H1 (cell line): ENCODE data around the gene PDE1A. TPM values are rescaled to one million over a fixed set of nuclear protein-coding genes. Genes with fewer than 3 reads are reported as not detected.

ENCODE experiments used
- CTCF ChIA-PET: fragments of 300-600 bp; sonication (Branson Sonifier 250); formaldehyde crosslinking; loops from one replicate; lab custom pipeline; 2021; ENCODE audit not compliant: partially characterized antibody; lab: Charles Lee
- POLR2A ChIA-PET: fragments of 300-600 bp; sonication (Branson Sonifier 250); formaldehyde crosslinking; loops from one replicate; lab custom pipeline; 2021; ENCODE audit warnings: inconsistent platforms; ENCODE audit not compliant: partially characterized antibody; lab: Charles Lee
- DNase-seq, 2 experiments: peaks; one replicate each; pipeline versions ENCODE4 v3.0.0 to v3.0.0-alpha.2; 2010 to 2022; ENCODE audit warnings: low spot score in 2 of 2, low read depth in 1 of 2, mixed read lengths in 1 of 2
- FAIRE-seq: peaks from 2 replicates; lab custom pipeline; 2011; peaks lifted over from hg19 to GRCh38; lab: Jason Lieb, UNC
- H2AFZ ChIP-seq: 2 replicates; pipeline ENCODE4 v1.8.1; 2012; ENCODE audit warnings: low read length, inconsistent platforms
- H2AK5ac ChIP-seq: 2 replicates; pipeline ENCODE4 v1.6.1; 2013; ENCODE audit warnings: low read depth, low read length
- H2BK120ac ChIP-seq: replicated peaks from 2 replicates; pipeline ENCODE3; 2013; ENCODE audit warnings: low read depth, low read length, inconsistent platforms
- H2BK12ac ChIP-seq: 2 replicates; pipeline ENCODE4 v1.6.1; 2013; ENCODE audit warnings: low read depth, low read length
- H2BK15ac ChIP-seq: 2 replicates; pipeline ENCODE4 v1.6.1; 2013; ENCODE audit warnings: low read length
- H2BK20ac ChIP-seq: 2 replicates; pipeline ENCODE4 v1.6.1; 2013; ENCODE audit warnings: low read length
- H2BK5ac ChIP-seq: 2 replicates; pipeline ENCODE4 v1.6.1; 2013; ENCODE audit warnings: low read depth, low read length
- H3K14ac ChIP-seq: 2 replicates; pipeline ENCODE4 v1.6.1; 2013; ENCODE audit warnings: inconsistent platforms; ENCODE audit not compliant: insufficient read length
- H3K18ac ChIP-seq: 2 replicates; pipeline ENCODE4 v1.6.1; 2013; ENCODE audit warnings: low read length; ENCODE audit errors: extremely low read depth
- H3K23ac ChIP-seq: 2 replicates; pipeline ENCODE4 v1.6.1; 2013; ENCODE audit warnings: inconsistent platforms; ENCODE audit not compliant: insufficient read length
- H3K23me2 ChIP-seq: 2 replicates; pipeline ENCODE4 v1.6.1; 2013; ENCODE audit warnings: low read depth, low read length
- H3K27ac ChIP-seq: 2 replicates; pipeline ENCODE4 v1.6.1; 2011; ENCODE audit warnings: low read depth, low read length, inconsistent platforms
- H3K27me3 ChIP-seq, 4 experiments: replicated peaks in 1 of 4; 1 replicate in 1 of 4; 2 replicates in 3 of 4; pipeline versions ENCODE4 v1.6.1 to v1.8.1; 2011 to 2013; ENCODE audit warnings: low read length in 3 of 4, mild to moderate bottlenecking in 3 of 4, inconsistent platforms in 2 of 4, mixed read lengths in 2 of 4, moderate library complexity in 1 of 4; ENCODE audit not compliant: control insufficient read depth in 3 of 4, insufficient read depth in 3 of 4; ENCODE audit errors: extremely low read depth in 1 of 4
- H3K36me3 ChIP-seq, 4 experiments: 2 replicates each; pipeline versions ENCODE4 v1.6.1 to v1.8.1; 2011 to 2013; ENCODE audit warnings: mild to moderate bottlenecking in 4 of 4, low read length in 3 of 4, moderate library complexity in 2 of 4, control low read depth in 1 of 4, inconsistent platforms in 1 of 4; ENCODE audit not compliant: insufficient read depth in 4 of 4, control insufficient read depth in 2 of 4
- H3K4ac ChIP-seq: replicated peaks from 2 replicates; pipeline ENCODE3; 2013; ENCODE audit warnings: low read length, low read depth, mixed read lengths, inconsistent platforms; ENCODE audit not compliant: insufficient read length
- H3K4me1 ChIP-seq, 4 experiments: replicated peaks in 1 of 4; 1 replicate in 1 of 4; 2 replicates in 3 of 4; pipeline versions ENCODE4 v1.6.1 to v1.8.1; 2011 to 2013; ENCODE audit warnings: low read length in 3 of 4, inconsistent platforms in 2 of 4, mixed read lengths in 1 of 4; ENCODE audit not compliant: insufficient read depth in 4 of 4, control insufficient read depth in 3 of 4
- H3K4me2 ChIP-seq, 2 experiments: 2 replicates each; pipeline versions ENCODE4 v1.6.1 to v1.8.1; 2011 to 2013; ENCODE audit warnings: low read depth in 2 of 2, low read length in 2 of 2, control low read depth in 1 of 2, inconsistent platforms in 1 of 2, mild to moderate bottlenecking in 1 of 2; ENCODE audit not compliant: insufficient read depth in 1 of 2
- H3K4me3 ChIP-seq, 4 experiments: fragments of 200-600, 300-600 bp in 1 of 4; sonication (generic), shearing (Covaris generic), sonication (Bioruptor Twin) in 1 of 4; 2 replicates each; pipeline versions ENCODE4 v1.5.1 to v1.8.1; 2011 to 2016; ENCODE audit warnings: low read length in 4 of 4, low read depth in 3 of 4, control low read depth in 2 of 4, inconsistent platforms in 2 of 4, mild to moderate bottlenecking in 2 of 4, mixed read lengths in 1 of 4, moderate library complexity in 1 of 4; ENCODE audit not compliant: insufficient read depth in 2 of 4; ENCODE audit errors: extremely low read depth in 1 of 4
- H3K56ac ChIP-seq: replicated peaks from 2 replicates; pipeline ENCODE3; 2013; ENCODE audit warnings: low read depth, mild to moderate bottlenecking, mixed read lengths, low read length, inconsistent platforms; ENCODE audit not compliant: insufficient read length
- H3K79me1 ChIP-seq: 2 replicates; pipeline ENCODE4 v1.6.1; 2013; ENCODE audit warnings: low read depth, low read length, control low read depth
- H3K79me2 ChIP-seq, 2 experiments: 2 replicates each; pipeline versions ENCODE4 v1.6.1 to v1.8.1; 2012 to 2013; ENCODE audit warnings: low read length in 2 of 2, mild to moderate bottlenecking in 2 of 2, inconsistent platforms in 1 of 2; ENCODE audit not compliant: insufficient read depth in 2 of 2, control insufficient read depth in 1 of 2
- H3K9ac ChIP-seq, 4 experiments: replicated peaks in 1 of 4; 1 replicate in 1 of 4; 2 replicates in 3 of 4; pipeline versions ENCODE4 v1.6.1 to v1.8.1; 2011 to 2013; ENCODE audit warnings: low read depth in 3 of 4, low read length in 3 of 4, control low read depth in 2 of 4, mild to moderate bottlenecking in 2 of 4, moderate library complexity in 2 of 4, inconsistent platforms in 1 of 4; ENCODE audit errors: extremely low read depth in 1 of 4
- H3K9me3 ChIP-seq, 2 experiments: 2 replicates each; pipeline versions ENCODE4 v1.6.1 to v1.8.1; 2012 to 2013; ENCODE audit warnings: mild to moderate bottlenecking in 2 of 2, moderate library complexity in 2 of 2, control low read depth in 1 of 2, inconsistent platforms in 1 of 2, low read depth in 1 of 2, low read length in 1 of 2, mixed read lengths in 1 of 2; ENCODE audit not compliant: insufficient read depth in 2 of 2
- H4K20me1 ChIP-seq, 2 experiments: replicated peaks in 1 of 2; 2 replicates each; pipeline versions ENCODE3 to v1.8.1; 2011 to 2013; ENCODE audit warnings: inconsistent platforms in 2 of 2, low read length in 2 of 2, mild to moderate bottlenecking in 1 of 2; ENCODE audit not compliant: insufficient read depth in 2 of 2, control insufficient read depth in 1 of 2
- H4K5ac ChIP-seq: 2 replicates; pipeline ENCODE4 v1.6.1; 2013; ENCODE audit warnings: low read length, low read depth, mixed read lengths, inconsistent platforms; ENCODE audit not compliant: insufficient read length
- H4K8ac ChIP-seq: 2 replicates; pipeline ENCODE4 v1.8.0; 2013; ENCODE audit warnings: mild to moderate bottlenecking, moderate library complexity, low read length, inconsistent platforms; ENCODE audit not compliant: insufficient read depth; ENCODE audit errors: extremely low read depth
- H4K91ac ChIP-seq: replicated peaks from 2 replicates; pipeline ENCODE3; 2013; ENCODE audit warnings: low read length, mixed read lengths, inconsistent platforms; ENCODE audit not compliant: insufficient read length
- BCL11A ChIP-seq, 2 experiments: IDR thresholded peaks; one replicate each; pipeline ENCODE4 v1.6.1; 2011; ENCODE audit warnings: low read depth in 2 of 2, low read length in 2 of 2, mild to moderate bottlenecking in 2 of 2
- CTCF ChIP-seq, 3 experiments: IDR thresholded peaks; 1 replicate in 2 of 3; 2 replicates in 1 of 3; pipeline versions ENCODE4 v1.5.1 to v1.6.1; 2011; ENCODE audit warnings: low read length in 3 of 3, mild to moderate bottlenecking in 3 of 3, inconsistent platforms in 2 of 3, low read depth in 1 of 3, moderate library complexity in 1 of 3; ENCODE audit not compliant: insufficient read depth in 1 of 3; ENCODE audit errors: control extremely low read depth in 1 of 3
- FOSL1 ChIP-seq: IDR thresholded peaks from 2 replicates; pipeline ENCODE4 v1.6.1; 2011; ENCODE audit warnings: mild to moderate bottlenecking, low read depth, low read length, moderate library complexity; ENCODE audit not compliant: insufficient read depth
- GABPA ChIP-seq: IDR thresholded peaks from 2 replicates; pipeline ENCODE4 v1.6.1; 2011; ENCODE audit warnings: mild to moderate bottlenecking, low read length, moderate library complexity, borderline replicate concordance; ENCODE audit not compliant: insufficient read depth
- HDAC6 ChIP-seq: IDR thresholded peaks from one replicate; pipeline ENCODE4 v1.7.1; 2012; ENCODE audit warnings: low read depth, mild to moderate bottlenecking, inconsistent platforms, low read length, moderate library complexity
- NANOG ChIP-seq: IDR thresholded peaks from 2 replicates; pipeline ENCODE4 v1.6.1; 2011; ENCODE audit warnings: low read length, low read depth, mild to moderate bottlenecking, inconsistent platforms; ENCODE audit not compliant: insufficient read depth, poor library complexity, severe bottlenecking
- POLR2AphosphoS5 ChIP-seq: IDR thresholded peaks from 2 replicates; pipeline ENCODE4 v1.6.1; 2011; ENCODE audit warnings: low read depth, low read length
- RAD21 ChIP-seq, 2 experiments: IDR thresholded peaks in 1 of 2; conservative IDR thresholded peaks in 1 of 2; 2 replicates each; pipeline ENCODE4 v1.6.1; 2011; ENCODE audit warnings: low read depth in 2 of 2, low read length in 2 of 2, improper control_type of control experiment in 1 of 2, inconsistent platforms in 1 of 2, mild to moderate bottlenecking in 1 of 2, moderate library complexity in 1 of 2
- RXRA ChIP-seq: IDR thresholded peaks from 2 replicates; pipeline ENCODE4 v1.6.1; 2011; ENCODE audit warnings: low read depth, mild to moderate bottlenecking, low read length, moderate library complexity; ENCODE audit not compliant: insufficient read depth
- SUZ12 ChIP-seq: fragments of 200-600 bp; sonication (generic); IDR thresholded peaks from 2 replicates; pipeline ENCODE4 v1.6.1; 2012; ENCODE audit warnings: mild to moderate bottlenecking, inconsistent platforms, low read length, moderate library complexity, mixed read lengths
- WGBS, 2 experiments: shearing (Covaris generic) in 1 of 2; methylation state at CpG; one replicate each; pipeline versions ENCODE4 v1.1.6 to v1.1.7; 2013 to 2015; ENCODE audit warnings: low lambda C conversion rate in 2 of 2, mixed read lengths in 2 of 2, inconsistent platforms in 1 of 2, low coverage in 1 of 2, missing lambda C conversion rate in 1 of 2; ENCODE audit not compliant: insufficient replicate concordance in 2 of 2, insufficient coverage in 1 of 2, insufficient read length in 1 of 2; ENCODE audit errors: extremely low coverage in 1 of 2, missing lambda C conversion rate in 1 of 2; 5-methylcytosine and 5-hydroxymethylcytosine counted together
- polyA plus RNA-seq, 7 experiments: library from polyadenylated mRNA; depleted of rRNA in 3 of 7; stranded (reverse) in 5 of 7; unstranded in 2 of 7; fragments of >200 nt in 5 of 7; fragments of 200-250 nt in 2 of 7; gene quantifications; 1 replicate in 5 of 7; 2 replicates in 1 of 7; 4 replicates in 1 of 7; pipeline versions ENCODE4 v1.2.1 to v1.2.3, GENCODE V29; 2011 to 2013; ENCODE audit warnings: missing spikeins in 2 of 7, mixed read lengths in 2 of 7
- total RNA-seq: library from RNA; stranded (reverse); fragmentation: NEBNext Ultra II Directional; extraction: Animal tissue kit (Norgen Biotek cat#: 25700); gene quantifications from 2 replicates; pipeline ENCODE4 v1.2.1, GENCODE V29; 2021

PDE1A gene
- total and polyA plus RNA-seq, 2 of the 8 experiments (the other 6 are each of a cell fraction or from before 2014, with no cell fraction given), result 0.34 TPM; not detected in 1

- WGBS, 2 experiments, result 92% methylated on average over 4 of the region's 4 CpGs; no CpG with 5 or more reads in 1 of the 2 experiments
- CTCF ChIA-PET, result no interaction called here
Observed at GRCh38 chr2:182208421-182208820, 218.4 kb downstream of the PDE1A start.

More at GRCh38 chr2:182208421-182208820, 218.4 kb downstream of the PDE1A start:
- Histone ChIP-seq H3K4me2 (no peak overlapping the region), H3K4me1 (peaks cover 0 to 3% (median 0%) of the 10 kb centered on the region in 4 experiments; a peak in 2 of 7 replicates), H2AK5ac (no peak overlapping the region), H2BK15ac (no peak overlapping the region), H2BK5ac (no peak overlapping the region), H4K20me1 (no peaks in the 10 kb centered on the region), H3K23ac (no peak overlapping the region), H3K36me3 (no peaks in the 10 kb centered on the region), H3K79me2 (no peaks in the 10 kb centered on the region), H3K27ac (no peak overlapping the region), H2BK12ac (no peak overlapping the region), H2AFZ (no peak overlapping the region), H4K5ac (no peak overlapping the region), H3K9ac (no peak overlapping the region), H2BK20ac (no peak overlapping the region), H3K27me3 (no peaks in the 10 kb centered on the region), H3K9me3 (no peaks in the 10 kb centered on the region), H3K4me3 (no peak overlapping the region), H3K14ac (no peak overlapping the region), H3K56ac (no peak overlapping the region), H3K23me2 (no peaks in the 10 kb centered on the region), H3K18ac (no peak overlapping the region), H3K79me1 (no peaks in the 10 kb centered on the region), H4K8ac (no peak overlapping the region), H4K91ac (no peak overlapping the region), H3K4ac (no peak overlapping the region), H2BK120ac (no peak overlapping the region)
- DNase-seq (no peak), FAIRE-seq (no peak)
- TF ChIP-seq GABPA (no peak), CTCF (IDR thresholded peaks at IDR 0.05; ENCODE audit: control extremely low read depth in 1 of 3, insufficient read depth in 1 of 3, low read depth in 1 of 3, low read length in 3 of 3) (no peak), RXRA (no peak), FOSL1 (no peak), SUZ12 (no peak), HDAC6 (no peak), POLR2AphosphoS5 (no peak), NANOG (no peak), RAD21 (IDR thresholded peaks at IDR 0.05 in 1 of 2, conservative IDR thresholded peaks at IDR 0.05 in 1 of 2; ENCODE audit: low read depth in 2 of 2, low read length in 2 of 2) (no peak), BCL11A (IDR thresholded peaks at IDR 0.05; ENCODE audit: low read depth in 2 of 2, low read length in 2 of 2) (no peak)
- POLR2A ChIA-PET, result no interaction called here
